Stimulated activated CD4-positive, alpha-beta T cell treated with anti-CD3 and anti-CD28 coated beads, Interleukin-15, amount 100 ng/mL, for 1 hour (primary cell): ENCODE measurements around the gene RFX5.
A peak's percentile ranks its signal among the peaks of the same experiment; 100 is the strongest.

Experiments
- DNase-seq, 2 donors: peaks; one replicate each; pipeline ENCODE4 v3.0.0-alpha.2; 2020; ENCODE audit warnings: low read depth in 1 of 2, low spot score in 1 of 2

The RFX5 gene

GRCh38 chr1:151325231-151325630 lies 21.8 kb downstream of the RFX5 start:
- no peak for DNase-seq

DNA sequence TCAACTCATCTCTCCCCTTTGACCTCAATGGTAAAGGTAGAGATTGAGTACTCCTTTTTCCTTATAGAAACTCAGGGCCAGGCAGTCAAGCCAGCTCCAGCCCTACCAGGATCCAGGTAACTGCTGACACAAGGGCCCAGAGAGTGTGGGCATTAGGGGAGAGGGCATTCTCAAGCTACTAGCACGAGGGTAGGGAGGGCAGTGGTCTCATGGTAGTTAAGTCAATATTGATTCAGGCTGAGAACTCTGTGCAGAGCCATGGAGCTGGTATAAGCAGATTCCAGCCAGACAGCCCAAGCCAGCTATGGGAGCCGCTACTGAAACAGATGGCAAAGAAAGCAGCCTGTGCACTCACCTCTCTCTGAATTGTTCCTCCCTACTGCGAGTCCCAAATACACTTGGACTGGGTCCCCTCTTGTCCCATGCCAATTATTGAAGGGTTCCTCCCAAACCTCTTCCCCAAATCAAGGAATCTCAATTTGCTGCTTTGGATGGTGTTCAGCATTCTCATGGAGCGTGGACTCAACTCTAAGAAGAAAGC lies 22.6 kb downstream of the RFX5 start:
- DNase-seq: no peak

- DNase-seq: no peak
Observed at GRCh38 chr1:151318975-151319374, 28.1 kb downstream of the RFX5 start.

GRCh38 chr1:151315565-151316235 lies 31.4 kb downstream of the RFX5 start:
- DNase-seq: no peak

- DNase-seq: no peak
Observed at GRCh38 chr1:151314137-151314875, 32.7 kb downstream of the RFX5 start.

GRCh38 chr1:151313501-151313900 lies 33.6 kb downstream of the RFX5 start:
- no peak for DNase-seq

DNA sequence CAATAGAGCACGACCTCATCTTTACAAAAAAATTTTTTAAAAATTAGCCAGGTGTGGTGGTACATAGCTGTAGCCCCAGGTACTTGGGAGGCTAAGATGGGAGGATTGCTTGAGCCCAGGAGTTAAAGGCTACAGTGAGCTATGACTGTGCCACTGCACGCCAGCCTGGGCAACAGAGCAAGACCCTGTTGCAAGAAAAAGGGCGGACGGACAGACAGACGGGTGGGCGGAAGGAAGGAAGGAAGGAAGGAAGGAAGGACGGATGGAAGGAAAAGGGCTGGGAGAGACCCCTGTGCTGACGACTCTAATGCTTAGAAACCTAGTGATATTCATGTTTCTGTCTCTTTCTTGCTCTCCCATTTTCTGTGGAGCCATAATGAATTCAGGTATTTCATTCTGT lies 34.2 kb downstream of the RFX5 start:
- no peak for DNase-seq

DNA sequence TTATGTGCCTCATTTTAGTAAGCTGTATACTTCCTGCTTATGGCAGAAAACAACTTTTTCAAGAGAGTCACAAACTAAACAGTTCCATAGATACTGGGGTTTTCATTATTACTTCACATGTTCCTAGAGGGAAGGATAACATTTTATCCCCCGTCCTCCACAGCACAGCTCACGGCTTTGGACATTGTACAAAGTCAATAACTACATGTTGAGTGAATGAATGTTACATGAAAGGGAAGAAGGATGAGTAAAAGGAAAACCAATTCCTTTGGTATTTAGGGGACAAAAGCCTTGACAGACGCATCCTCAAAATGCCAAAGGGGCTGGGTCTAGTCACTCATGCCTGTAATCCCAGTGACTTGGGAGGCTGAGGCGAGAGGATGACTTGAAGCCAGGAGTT lies 34.6 kb downstream of the RFX5 start:
- no peak for DNase-seq

- peak; percentile 38 to 41 for DNase-seq
Observed at GRCh38 chr1:151311589-151312331, 35.3 kb downstream of the RFX5 start.

DNA sequence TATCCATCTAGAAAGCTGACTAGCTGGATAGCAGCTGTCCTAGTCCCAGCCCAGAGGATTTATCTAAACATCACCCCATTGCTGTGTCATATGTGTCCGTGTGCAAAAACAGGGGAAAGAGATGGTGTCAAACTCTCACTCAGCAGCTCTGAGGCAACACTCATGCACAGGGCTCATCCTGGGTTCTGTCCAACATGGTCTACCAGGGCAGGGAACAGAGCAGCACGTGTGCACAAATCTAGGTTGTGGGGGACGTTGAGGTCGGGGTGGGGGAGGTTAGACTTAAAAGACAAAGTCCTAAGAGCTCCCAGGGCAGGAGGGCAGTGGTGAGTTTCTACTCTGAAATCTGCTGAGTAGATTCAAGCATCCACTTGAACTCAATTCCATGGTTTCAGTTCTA lies 36.0 kb downstream of the RFX5 start:
- DNase-seq: no peak

GRCh38 chr1:151309811-151310323 lies 37.2 kb downstream of the RFX5 start:
- DNase-seq: no peak

DNA sequence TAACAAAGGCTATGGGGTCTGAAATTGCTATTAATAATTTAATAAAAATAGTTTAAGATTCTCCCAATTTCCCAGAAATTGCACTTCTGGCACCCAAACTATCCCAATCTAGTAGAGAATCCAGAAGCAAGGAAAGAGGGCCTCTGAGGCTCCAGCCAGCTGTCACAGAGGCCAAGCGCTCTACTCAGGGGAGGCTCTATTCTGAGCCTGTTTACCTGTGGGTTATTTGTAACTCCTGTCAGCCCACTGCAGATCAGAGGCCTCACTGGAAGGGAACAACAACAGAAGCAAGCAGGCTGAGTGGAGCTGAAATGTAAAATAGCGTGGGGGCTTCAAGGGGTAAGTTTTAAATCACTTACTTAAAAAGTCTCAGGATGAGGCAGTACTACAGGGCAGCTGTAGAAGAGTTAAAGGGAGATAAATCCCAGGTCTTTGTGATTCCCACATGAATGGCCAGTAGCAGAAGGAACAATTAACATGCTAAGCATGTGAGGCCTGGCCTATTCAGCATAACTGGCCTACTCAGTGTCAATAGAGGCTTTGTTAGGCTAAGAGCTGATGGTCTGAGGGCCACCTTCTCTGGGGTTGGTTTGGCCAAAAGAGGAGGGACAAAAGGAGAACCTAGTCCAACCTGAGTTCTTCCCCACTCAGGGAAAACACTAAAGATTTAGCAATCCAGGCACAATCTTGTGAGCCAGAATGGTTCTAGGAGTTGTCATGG lies 52.1 kb downstream of the RFX5 start:
- DNase-seq: no peak

DNA sequence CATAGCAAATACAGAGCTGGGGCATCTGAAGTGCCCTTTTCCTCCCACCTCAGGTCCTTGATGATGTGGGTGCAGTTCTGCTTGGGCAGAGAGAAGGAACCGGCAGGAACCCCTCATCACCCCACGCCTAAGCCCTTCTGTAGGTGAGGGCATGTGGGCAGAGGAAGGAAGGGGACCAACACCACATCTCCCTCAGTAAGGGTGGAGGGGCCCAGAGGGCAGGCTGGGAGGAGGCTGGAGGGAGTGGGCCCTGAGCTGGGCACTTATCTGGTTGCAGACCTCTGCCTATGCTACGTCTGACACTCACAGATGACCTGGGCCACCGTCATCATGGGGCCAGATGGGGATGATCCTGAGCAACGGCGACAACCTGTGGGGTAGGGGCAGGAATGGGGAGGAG lies 54.0 kb downstream of the RFX5 start:
- no peak for DNase-seq

GRCh38 chr1:151292207-151293030 lies 54.6 kb downstream of the RFX5 start:
- no peak for DNase-seq

GRCh38 chr1:151290709-151291303 lies 56.2 kb downstream of the RFX5 start:
- DNase-seq: no peak
